K562 (cell line): Measurements from ENCODE around the gene ZBTB16. TPM values are rescaled to one million over a fixed set of nuclear protein-coding genes. Genes with fewer than 3 reads are reported as not detected.

ENCODE experiments used
- ATAC-seq: fragments of 200-7000 bp; cut with Tn5 transposase; 3 replicates; pipeline ENCODE4 v1.9.1; 2020; ENCODE audit warnings: moderate library complexity
- BruUV-seq: library from RNA; stranded (reverse); fragments of 400-500 nt; replicated peaks from 2 replicates; lab custom pipeline; 2021; lab: Mats Ljungman, UMichigan
- CTCF ChIA-PET: fragments of 300-600 bp; formaldehyde crosslinking; extraction: SDS; loops from one replicate; lab custom pipeline; 2021; ENCODE audit warnings: low intra/inter-chr PET ratio; lab: Yijun Ruan, JAX
- POLR2A ChIA-PET: fragments of 300-600, 350-650 bp; sonication (Branson Sonifier 250); formaldehyde crosslinking; extraction: SDS; loops from one replicate; lab custom pipeline; 2021; ENCODE audit warnings: antibody characterized with exemption, inconsistent platforms; lab: Yijun Ruan, JAX
- DNase-seq, 4 experiments: peaks; one replicate each; pipeline versions ENCODE4 v3.0.0 to v3.0.0-alpha.2; 2011 to 2018; ENCODE audit warnings: low spot score in 3 of 4, mixed read lengths in 3 of 4; ENCODE audit errors: extremely low read depth in 1 of 4
- FAIRE-seq: peaks from 2 replicates; lab custom pipeline; 2011; peaks lifted over from hg19 to GRCh38; lab: Jason Lieb, UNC
- H2AFZ ChIP-seq: 2 replicates; pipeline ENCODE4 v1.6.0; 2011; ENCODE audit warnings: low read depth, low read length, control low read depth, inconsistent platforms
- H3K27ac ChIP-seq: fragments of 200-600 bp; 3 replicates; pipeline ENCODE4 v1.8.0; 2011; ENCODE audit warnings: low read depth, mild to moderate bottlenecking, control low read depth, inconsistent platforms, low read length, moderate library complexity, mixed read lengths; ENCODE audit errors: extremely low read depth
- H3K27me3 ChIP-seq, 2 experiments: fragments of 300-600 bp in 1 of 2; 2 replicates in 1 of 2; 3 replicates in 1 of 2; pipeline versions ENCODE4 v1.6.0 to v1.8.0; 2011; ENCODE audit warnings: inconsistent platforms in 2 of 2, low read length in 2 of 2, mild to moderate bottlenecking in 1 of 2, mixed read lengths in 1 of 2, moderate library complexity in 1 of 2; ENCODE audit not compliant: control insufficient read depth in 2 of 2, insufficient read depth in 2 of 2
- H3K36me3 ChIP-seq: fragments of 300-600 bp; 3 replicates; pipeline ENCODE4 v1.8.0; 2011; ENCODE audit warnings: mild to moderate bottlenecking, low read length, inconsistent platforms; ENCODE audit not compliant: control insufficient read depth, insufficient read depth
- H3K4me1 ChIP-seq, 2 experiments: fragments of 200-600 bp in 1 of 2; replicated peaks in 1 of 2; 2 replicates in 1 of 2; 3 replicates in 1 of 2; pipeline versions ENCODE4 v1.5.1 to v1.8.0; 2011; ENCODE audit warnings: inconsistent platforms in 2 of 2, low read length in 2 of 2, mild to moderate bottlenecking in 1 of 2, mixed read lengths in 1 of 2, moderate library complexity in 1 of 2; ENCODE audit not compliant: control insufficient read depth in 2 of 2, insufficient read depth in 2 of 2
- H3K4me2 ChIP-seq: 2 replicates; pipeline ENCODE4 v1.6.1; 2011; ENCODE audit warnings: low read length, control low read depth, inconsistent platforms, mixed read lengths; ENCODE audit not compliant: insufficient read depth
- H3K4me3 ChIP-seq: fragments of 200-600 bp; sonication (generic), shearing (Covaris generic); 2 replicates; pipeline ENCODE4 v1.5.1; 2016; ENCODE audit warnings: control low read depth, inconsistent platforms
- H3K79me2 ChIP-seq: fragments of 200-600 bp; 3 replicates; pipeline ENCODE4 v1.8.0; 2011; ENCODE audit warnings: low read length, inconsistent platforms; ENCODE audit not compliant: control insufficient read depth, insufficient read depth
- H3K9ac ChIP-seq, 2 experiments: 2 replicates each; pipeline versions ENCODE4 v1.6.0 to v1.6.1; 2011; ENCODE audit warnings: low read depth in 2 of 2, low read length in 2 of 2, control low read depth in 1 of 2, inconsistent platforms in 1 of 2, mild to moderate bottlenecking in 1 of 2, mixed read lengths in 1 of 2; ENCODE audit not compliant: insufficient read depth in 1 of 2
- H3K9me1 ChIP-seq: one replicate; pipeline ENCODE4 v1.6.0; 2011; ENCODE audit warnings: inconsistent platforms, mild to moderate bottlenecking, low read length, moderate library complexity; ENCODE audit not compliant: control insufficient read depth, insufficient read depth
- H3K9me3 ChIP-seq: replicated peaks from 2 replicates; pipeline ENCODE4 v1.5.1; 2011; ENCODE audit warnings: low read depth, low read length, inconsistent platforms; ENCODE audit not compliant: control insufficient read depth, insufficient read depth
- H4K20me1 ChIP-seq: replicated peaks from 2 replicates; pipeline ENCODE4 v1.6.1; 2011; ENCODE audit warnings: low read length, inconsistent platforms, mixed read lengths; ENCODE audit not compliant: control insufficient read depth, insufficient read depth
- E2F4 ChIP-seq: sonication (generic); formaldehyde crosslinking; IDR thresholded peaks from 2 replicates; pipeline ENCODE4 v1.8.0; 2022; ENCODE audit warnings: mild to moderate bottlenecking, low read depth, missing genetic modification reagents
- ESRRA ChIP-seq: fragments of 450-650 bp; IDR thresholded peaks from 2 replicates; pipeline ENCODE4 v1.6.1; 2014; ENCODE audit warnings: low read depth, mild to moderate bottlenecking, moderate library complexity, borderline replicate concordance
- LARP7 ChIP-seq: fragments of 450-650 bp; IDR thresholded peaks from 2 replicates; pipeline ENCODE4 v1.6.1; 2016
- SOX6 ChIP-seq: fragments of 450-650 bp; IDR thresholded peaks from 2 replicates; pipeline ENCODE4 v1.6.1; 2014; ENCODE audit warnings: mild to moderate bottlenecking
- ZBTB43 ChIP-seq: sonication (generic); formaldehyde crosslinking; IDR thresholded peaks from 2 replicates; pipeline ENCODE4 v1.8.0; 2023; ENCODE audit warnings: mild to moderate bottlenecking, missing genetic modification reagents
- ZNF512 ChIP-seq: IDR thresholded peaks from 2 replicates; pipeline ENCODE4 v1.6.1; 2016; ENCODE audit warnings: missing genetic modification characterization, missing compliant biosample characterization
- ZNF586 ChIP-seq: fragments of 450-650 bp; formaldehyde crosslinking; conservative IDR thresholded peaks from 2 replicates; pipeline ENCODE4 v1.4.0; 2020; ENCODE audit warnings: mild to moderate bottlenecking, moderate library complexity
- ZNF717 ChIP-seq: fragments of 250-450 bp; sonication (Bioruptor Pico); IDR thresholded peaks from 2 replicates; pipeline ENCODE4 v1.5.0; 2021
- WGBS: fragments of 100-300 bp; shearing (Covaris generic); methylation state at CpG from one replicate; pipeline ENCODE4 v1.1.6; 2016; ENCODE audit warnings: low coverage, mixed read lengths; ENCODE audit not compliant: insufficient coverage; ENCODE audit errors: missing lambda C conversion rate; 5-methylcytosine and 5-hydroxymethylcytosine counted together
- in situ Hi-C: fragments of 300-500 bp; cut with MboI; formaldehyde crosslinking; loops from 4 replicates; pipeline ENCODE4 v1.15.0; 2018; ENCODE audit warnings: inconsistent platforms, mixed read lengths
- intact Hi-C: fragments of 100-400 bp; cut with micrococcal nuclease; formaldehyde crosslinking; loops from 2 replicates; pipeline ENCODE4 v1.14.2; 2022
- polyA plus RNA-seq, 8 experiments: library from polyadenylated mRNA; depleted of rRNA in 4 of 8; stranded (reverse) in 5 of 8; unstranded in 3 of 8; fragments of >200 nt; fragmentation: Nextera tagmentation in 2 of 8; fragmentation: Illumina TruSeq in 1 of 8; extraction: Ambion mirVana in 2 of 8; extraction: Trizol in 1 of 8; gene quantifications; 2 replicates each; pipeline versions ENCODE4 v1.2.1 to v1.2.3, GENCODE V29; 2011 to 2014; ENCODE audit warnings: inconsistent platforms in 1 of 8, missing spikeins in 1 of 8
- total RNA-seq, 7 experiments: library from RNA; depleted of rRNA in 6 of 7; stranded (reverse); fragments of >200 nt in 6 of 7; fragmentation: Illumina TruSeq in 2 of 7; extraction: Trizol in 2 of 7; gene quantifications; 2 replicates each; pipeline versions ENCODE4 v1.2.1 to v1.2.3, GENCODE V29; 2011 to 2021; ENCODE audit warnings: low replicate concordance in 1 of 7

The ZBTB16 gene
- total and polyA plus RNA-seq, 9 of the 15 experiments (the other 6 are each of a cell fraction or from before 2014, with no cell fraction given): 0.06 to 0.40 (median 0.24) TPM; not detected in 4

- ATAC-seq (no peak), DNase-seq (no peak), FAIRE-seq (no peak)
- Histone ChIP-seq H3K4me1 (peaks cover 15 to 28% of the 10 kb centered on the region in 2 experiments; a peak in 4 of 5 replicates), H3K27me3 (no peaks in the 10 kb centered on the region), H3K9ac (no peak overlapping the region), H3K4me2 (no peak overlapping the region), H3K27ac (no peak overlapping the region), H3K36me3 (no peaks in the 10 kb centered on the region), H3K9me3 (no peaks in the 10 kb centered on the region), H4K20me1 (no peaks in the 10 kb centered on the region), H3K4me3 (no peak overlapping the region), H2AFZ (no peak overlapping the region), H3K79me2 (no peaks in the 10 kb centered on the region), H3K9me1 (peaks cover 7% of the 10 kb centered on the region)
- TF ChIP-seq ESRRA: no peak
- TF ChIP-seq LARP7: no peak
- TF ChIP-seq ZNF586 (CRISPR knock-in tag): no peak
- no peak for TF ChIP-seq SOX6
- TF ChIP-seq ZNF512: 0 out of 2 replicates have a peak, but pooled peaks have one; percentile 17
- TF ChIP-seq ZNF717 (CRISPR knock-in tag): no peak
- TF ChIP-seq ZBTB43 (CRISPR knock-in tag): no peak
- no peak for TF ChIP-seq E2F4 (CRISPR knock-in tag)
- CTCF ChIA-PET: no interaction called here
- intact Hi-C loops (no loop called here), in situ Hi-C loops (loop anchor here (25.0 kb wide), 1 partner anchor 943 kb away; the partner anchor contains the start of gene TTC12)
- BruUV-seq: no TSS peak
- 50% methylated on average over 6 of the region's 11 CpGs for WGBS
- POLR2A ChIA-PET: no interaction called here
Measured at GRCh38 chr11:114255289-114255688, 195.8 kb downstream of the ZBTB16 start.
